ENCODE results near the gene ACAT2.
"Not testable (repeated sequence)": the region's sequence is repeated elsewhere in the genome, so short reads cannot be mapped to it uniquely, and the experiment has no call there.

Gene ACAT2

GRCh38 chr6:159732550-159732949, 29.3 kb upstream of the ACAT2 start:
- not testable (repeated sequence) for DNase-seq

GRCh38 chr6:159733395-159733794, 28.4 kb upstream of the ACAT2 start:
- DNase-seq: not testable (repeated sequence)

GRCh38 chr6:159736908-159737307, 24.9 kb upstream of the ACAT2 start:
- DNase-seq: no peak

GRCh38 chr6:159739341-159739740, 22.5 kb upstream of the ACAT2 start:
- no peak for DNase-seq

GRCh38 chr6:159742165-159742564, 19.7 kb upstream of the ACAT2 start:
- no peak for DNase-seq

- no peak for DNase-seq
Observed at GRCh38 chr6:159745081-159745480, 16.8 kb upstream of the ACAT2 start.

- no peak for DNase-seq
Observed at GRCh38 chr6:159746759-159747158, 15.1 kb upstream of the ACAT2 start.

- DNase-seq: not testable (repeated sequence)
Observed at GRCh38 chr6:159748127-159748526, 13.7 kb upstream of the ACAT2 start.

GRCh38 chr6:159751448-159751847, 10.4 kb upstream of the ACAT2 start:
- no peak for DNase-seq

- DNase-seq: no peak
Observed at GRCh38 chr6:159753081-159753872, 8.6 kb upstream of the ACAT2 start.

GRCh38 chr6:159754401-159754800, 7.4 kb upstream of the ACAT2 start:
- no peak for DNase-seq

GRCh38 chr6:159754959-159755914, 6.6 kb upstream of the ACAT2 start:
- no peak for DNase-seq

- DNase-seq: no peak
Observed at GRCh38 chr6:159756508-159756907, 5.3 kb upstream of the ACAT2 start.

- DNase-seq: no peak
Observed at GRCh38 chr6:159758031-159759001, 3.5 kb upstream of the ACAT2 start.

GRCh38 chr6:159759645-159760044, 2.2 kb upstream of the ACAT2 start:
- DNase-seq: no peak

GRCh38 chr6:159760602-159761057, 1.2 kb upstream of the ACAT2 start:
- no peak for DNase-seq

GRCh38 chr6:159761129-159761872, 544 bp upstream of the ACAT2 start:
- no peak for DNase-seq

GRCh38 chr6:159762681-159763293, 942 bp downstream of the ACAT2 start:
- DNase-seq: peak; percentile 12

- DNase-seq: no peak
Observed at GRCh38 chr6:159766906-159767305, 5.1 kb downstream of the ACAT2 start.

GRCh38 chr6:159769470-159769869, 7.6 kb downstream of the ACAT2 start:
- no peak for DNase-seq

- no peak for DNase-seq
Observed at GRCh38 chr6:159772196-159772595, 10.4 kb downstream of the ACAT2 start.
